GM23248 (cell line): Measurements from ENCODE around the gene MRPL23.

Experiments used
- EZH2 ChIP-seq: fragments of 200-600 bp; sonication (generic); IDR thresholded peaks from 2 replicates; pipeline ENCODE4 v1.6.1; 2018; ENCODE audit warnings: antibody characterized with exemption, mild to moderate bottlenecking; ENCODE audit not compliant: insufficient read depth, poor library complexity, severe bottlenecking
- EZH2phosphoT487 ChIP-seq: fragments of 200-600 bp; sonication (generic); IDR thresholded peaks from 2 replicates; pipeline ENCODE4 v1.6.1; 2018; ENCODE audit warnings: antibody characterized with exemption, moderate library complexity, mild to moderate bottlenecking, low read depth; ENCODE audit not compliant: insufficient read depth

DNA sequence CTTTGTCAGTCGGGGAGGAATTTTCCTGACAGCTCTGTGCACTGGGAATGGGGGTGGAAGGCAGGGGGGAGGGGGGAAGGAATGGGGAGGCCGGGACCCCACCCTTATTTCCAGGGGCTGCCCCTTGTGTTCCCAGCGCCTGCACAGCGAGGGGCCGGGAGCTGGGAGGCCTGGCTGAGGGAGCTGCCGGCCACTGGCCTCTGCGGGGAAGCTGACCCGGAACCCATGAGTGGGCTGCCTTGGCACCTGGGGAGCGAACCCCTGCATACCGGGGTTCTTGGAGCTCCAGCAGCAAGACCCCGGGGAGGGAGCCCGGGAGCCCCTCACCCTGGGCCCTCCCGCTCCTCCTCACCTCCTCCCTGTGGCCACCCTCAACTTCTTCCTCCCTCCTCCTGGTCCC lies 47.0 kb downstream of the MRPL23 start:
- no peak for TF ChIP-seq EZH2
- no peak for TF ChIP-seq EZH2phosphoT487
